CD8-positive, alpha-beta memory T cell (primary cell): ENCODE data around the gene STK25. TPM values are rescaled to one million over a fixed set of nuclear protein-coding genes. Genes with fewer than 3 reads are reported as not detected.

Experiments
- CTCF ChIA-PET: fragments of 350-600 bp; sonication (Branson Sonifier 250); formaldehyde crosslinking; loops from one replicate; lab custom pipeline; 2021; ENCODE audit warnings: antibody characterized with exemption; lab: Charles Lee
- POLR2A ChIA-PET: fragments of 350-600 bp; sonication (Branson Sonifier 250); formaldehyde crosslinking; loops from one replicate; lab custom pipeline; 2021; ENCODE audit warnings: antibody characterized with exemption; lab: Charles Lee
- DNase-seq, 5 donors: peaks; one replicate each; pipeline versions ENCODE4 v3.0.0 to v3.0.0-alpha.2; 2020 to 2022; ENCODE audit warnings: mixed read lengths in 1 of 5
- H3K27ac ChIP-seq: one replicate; pipeline ENCODE4 v1.7.0; 2013; ENCODE audit warnings: low read depth, mild to moderate bottlenecking, low read length, moderate library complexity
- H3K27me3 ChIP-seq: 2 replicates; pipeline ENCODE4 v1.7.0; 2013; ENCODE audit warnings: low read length, mild to moderate bottlenecking; ENCODE audit not compliant: insufficient read depth, poor library complexity, severe bottlenecking
- H3K36me3 ChIP-seq: 2 replicates; pipeline ENCODE4 v1.7.0; 2013; ENCODE audit warnings: mild to moderate bottlenecking, low read length, moderate library complexity; ENCODE audit not compliant: insufficient read depth
- H3K4me1 ChIP-seq: 2 replicates; pipeline ENCODE4 v1.7.0; 2013; ENCODE audit warnings: mild to moderate bottlenecking, low read length, moderate library complexity; ENCODE audit not compliant: insufficient read depth
- H3K4me3 ChIP-seq: 2 replicates; pipeline ENCODE4 v1.7.0; 2013; ENCODE audit warnings: mild to moderate bottlenecking, low read length
- H3K9me3 ChIP-seq: 2 replicates; pipeline ENCODE4 v1.7.0; 2013; ENCODE audit warnings: mild to moderate bottlenecking, low read length
- H3K27ac Mint-ChIP-seq, 8 donors: one replicate each; pipeline ENCODE4 v1.8.0; 2020 to 2021; ENCODE audit warnings: mixed read lengths in 8 of 8, mild to moderate bottlenecking in 6 of 8, inconsistent platforms in 3 of 8, moderate library complexity in 3 of 8
- H3K27me3 Mint-ChIP-seq, 2 donors: one replicate each; pipeline ENCODE4 v1.8.0; 2020 to 2021; ENCODE audit warnings: mixed read lengths in 2 of 2, mild to moderate bottlenecking in 1 of 2, moderate library complexity in 1 of 2
- H3K36me3 Mint-ChIP-seq, 3 donors: one replicate each; pipeline ENCODE4 v1.8.0; 2020 to 2021; ENCODE audit warnings: mixed read lengths in 3 of 3, inconsistent platforms in 1 of 3, mild to moderate bottlenecking in 1 of 3
- H3K4me1 Mint-ChIP-seq, 3 donors: one replicate each; pipeline ENCODE4 v1.8.0; 2020 to 2021; ENCODE audit warnings: mixed read lengths in 3 of 3, inconsistent platforms in 1 of 3, mild to moderate bottlenecking in 1 of 3
- H3K4me3 Mint-ChIP-seq, 7 donors: one replicate each; pipeline ENCODE4 v1.8.0; 2020 to 2021; ENCODE audit warnings: mixed read lengths in 7 of 7, mild to moderate bottlenecking in 6 of 7, moderate library complexity in 4 of 7, inconsistent platforms in 2 of 7
- H3K9me3 Mint-ChIP-seq, 5 donors: one replicate each; pipeline ENCODE4 v1.8.0; 2020 to 2022; ENCODE audit warnings: mixed read lengths in 5 of 5, mild to moderate bottlenecking in 3 of 5, moderate library complexity in 2 of 5, inconsistent platforms in 1 of 5
- polyA plus RNA-seq: library from polyadenylated mRNA; unstranded; fragments of 300-500 nt; fragmentation: Illumina TruSeq; gene quantifications from one replicate; pipeline ENCODE4 v1.2.3, GENCODE V29; 2021
- total RNA-seq, 2 experiments: library from RNA; stranded (reverse); gene quantifications; one replicate each; pipeline ENCODE4 v1.2.3, GENCODE V29; 2021

STK25 gene
- total and polyA plus RNA-seq, 3 experiments from 2014 or later = 86.3 to 96.2 (median 95.0) TPM

- CTCF ChIA-PET = no interaction called here
- H3K9me3 ChIP-seq = no peaks in the 10 kb centered on the region
- no peaks in the 10 kb centered on the region for H3K4me1 ChIP-seq
- H3K4me3 ChIP-seq = no peak overlapping the region
- Mint-ChIP-seq H3K27ac (peak overlapping the region in 2 of 8 donors; percentile 33 to 41), H3K4me1 (peaks cover 0 to 2% (median 0%) of the 10 kb centered on the region in 3 donors), H3K9me3 (no peaks in the 10 kb centered on the region), H3K27me3 (no peaks in the 10 kb centered on the region), H3K4me3 (no peak overlapping the region), H3K36me3 (peaks cover 0 to 74% (median 0%) of the 10 kb centered on the region in 3 donors)
- DNase-seq = peak in 1 of 5 donors; percentile 47
- no peak overlapping the region for H3K27ac ChIP-seq
- no peaks in the 10 kb centered on the region for H3K36me3 ChIP-seq
- no peaks in the 10 kb centered on the region for H3K27me3 ChIP-seq
- POLR2A ChIA-PET = no interaction called here
Observed at GRCh38 chr2:241496904-241497877, 11.2 kb downstream of the STK25 start.

GRCh38 chr2:241496003-241496707 lies 12.2 kb downstream of the STK25 start:
- Mint-ChIP-seq H3K36me3 (peaks cover 0 to 67% (median 0%) of the 10 kb centered on the region in 3 donors), H3K27me3 (no peaks in the 10 kb centered on the region), H3K4me1 (no peaks in the 10 kb centered on the region), H3K4me3 (no peak overlapping the region), H3K9me3 (no peaks in the 10 kb centered on the region), H3K27ac (no peak overlapping the region)
- H3K4me1 ChIP-seq = no peaks in the 10 kb centered on the region
- H3K4me3 ChIP-seq = no peak overlapping the region
- H3K27ac ChIP-seq = no peak overlapping the region
- POLR2A ChIA-PET = no interaction called here
- CTCF ChIA-PET = no interaction called here
- no peaks in the 10 kb centered on the region for H3K36me3 ChIP-seq
- no peaks in the 10 kb centered on the region for H3K9me3 ChIP-seq
- peak in 1 of 5 donors; percentile 41 for DNase-seq
- no peaks in the 10 kb centered on the region for H3K27me3 ChIP-seq

DNA sequence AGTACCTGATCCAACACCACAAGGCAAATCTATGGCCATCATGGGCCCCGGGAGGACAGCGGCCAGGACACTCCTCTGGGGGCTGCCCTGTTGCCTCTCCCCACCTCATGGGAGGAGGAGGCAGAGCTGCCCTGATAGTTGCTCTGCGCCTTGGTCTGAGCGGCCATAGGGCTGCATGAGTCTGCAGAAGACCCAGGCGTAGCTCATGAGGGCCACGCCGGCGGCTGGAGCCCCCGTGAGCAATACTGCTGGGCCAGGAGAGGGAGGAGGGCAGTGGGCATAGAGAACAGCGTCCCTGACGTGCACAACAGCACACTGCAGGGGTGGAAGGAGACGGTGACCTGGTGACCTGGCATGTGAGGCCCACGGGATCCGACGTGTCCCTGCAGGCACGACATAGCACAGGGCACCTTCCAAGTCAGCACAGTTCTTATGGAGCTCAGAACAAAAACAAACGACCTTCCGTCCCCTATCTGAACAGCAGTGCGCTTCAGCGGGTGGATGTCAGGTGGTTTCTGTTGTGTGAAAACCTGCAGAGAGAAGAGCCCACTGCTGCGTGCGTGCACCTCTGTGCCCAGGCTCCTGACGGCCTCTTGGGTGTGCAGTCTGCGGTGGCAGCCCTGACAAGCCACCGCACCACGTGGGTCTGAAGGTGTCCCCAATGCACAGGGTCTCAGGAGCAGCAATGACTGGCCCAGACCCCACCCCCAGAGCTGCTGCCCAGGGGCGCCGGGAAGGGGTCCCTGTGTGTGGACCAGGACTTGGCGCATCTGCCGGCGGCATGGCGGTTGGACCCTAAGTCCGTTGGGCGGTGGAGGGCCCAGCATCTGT lies 13.0 kb downstream of the STK25 start:
- Mint-ChIP-seq H3K27ac (no peak overlapping the region), H3K9me3 (no peaks in the 10 kb centered on the region), H3K4me3 (no peak overlapping the region), H3K27me3 (no peaks in the 10 kb centered on the region), H3K36me3 (peaks cover 0 to 60% (median 0%) of the 10 kb centered on the region in 3 donors), H3K4me1 (no peaks in the 10 kb centered on the region)
- no peaks in the 10 kb centered on the region for H3K9me3 ChIP-seq
- no peaks in the 10 kb centered on the region for H3K36me3 ChIP-seq
- CTCF ChIA-PET = no interaction called here
- no peak overlapping the region for H3K4me3 ChIP-seq
- H3K27me3 ChIP-seq = no peaks in the 10 kb centered on the region
- H3K4me1 ChIP-seq = no peaks in the 10 kb centered on the region
- peak in 1 of 5 donors; percentile 26 for DNase-seq
- no peak overlapping the region for H3K27ac ChIP-seq
- POLR2A ChIA-PET = no interaction called here

DNA sequence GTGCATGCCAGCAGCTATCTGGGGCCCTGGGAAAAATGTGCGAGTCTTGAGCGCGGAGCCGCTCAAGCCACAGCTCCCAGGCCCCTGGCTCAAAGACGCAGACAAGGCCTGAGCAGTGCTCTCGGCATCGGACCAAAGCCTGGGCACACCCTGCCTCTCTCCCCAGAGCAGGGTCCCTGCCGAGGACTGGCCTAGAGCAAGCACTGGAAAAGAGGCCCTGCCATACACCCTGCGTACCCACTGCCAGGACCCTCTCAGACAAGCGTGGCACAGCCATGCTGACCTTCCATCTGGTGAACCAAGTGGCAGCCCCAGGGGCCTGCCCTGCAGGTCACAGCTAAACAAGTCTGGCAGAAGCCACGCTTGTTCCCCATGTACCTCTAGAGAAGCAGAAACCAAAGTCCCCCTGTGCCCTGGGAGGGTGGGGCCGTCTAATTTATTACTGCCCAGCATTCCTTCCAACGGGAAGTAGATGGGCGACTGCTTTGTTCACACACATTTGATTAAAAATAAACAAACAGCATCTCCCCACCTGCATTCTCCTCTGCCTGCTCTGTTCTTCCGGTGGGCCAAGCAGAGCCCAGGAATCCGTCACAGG lies 14.0 kb downstream of the STK25 start:
- Mint-ChIP-seq H3K4me1 (no peaks in the 10 kb centered on the region), H3K36me3 (peaks cover 0 to 50% (median 0%) of the 10 kb centered on the region in 3 donors), H3K4me3 (no peak overlapping the region), H3K27ac (no peak overlapping the region), H3K9me3 (no peaks in the 10 kb centered on the region), H3K27me3 (no peaks in the 10 kb centered on the region)
- DNase-seq = peak in 1 of 5 donors; percentile 27
- no peaks in the 10 kb centered on the region for H3K4me1 ChIP-seq
- no peak overlapping the region for H3K4me3 ChIP-seq
- ChIA-PET POLR2A (no interaction called here), CTCF (no interaction called here)
- H3K27me3 ChIP-seq = no peaks in the 10 kb centered on the region
- H3K27ac ChIP-seq = no peak overlapping the region
- no peaks in the 10 kb centered on the region for H3K9me3 ChIP-seq
- H3K36me3 ChIP-seq = no peaks in the 10 kb centered on the region

GRCh38 chr2:241493092-241493491 lies 15.3 kb downstream of the STK25 start:
- no peaks in the 10 kb centered on the region for H3K36me3 ChIP-seq
- no peaks in the 10 kb centered on the region for H3K27me3 ChIP-seq
- ChIA-PET CTCF (no interaction called here), POLR2A (no interaction called here)
- peak overlapping the region in 1 of 8 donors; percentile 43 for H3K27ac Mint-ChIP-seq
- H3K4me1 Mint-ChIP-seq = no peaks in the 10 kb centered on the region
- no peak overlapping the region for H3K4me3 Mint-ChIP-seq
- H3K4me3 ChIP-seq = no peak overlapping the region
- peaks cover 0 to 41% (median 0%) of the 10 kb centered on the region in 3 donors for H3K36me3 Mint-ChIP-seq
- H3K27me3 Mint-ChIP-seq = no peaks in the 10 kb centered on the region
- no peaks in the 10 kb centered on the region for H3K4me1 ChIP-seq
- no peaks in the 10 kb centered on the region for H3K9me3 ChIP-seq
- peak in 1 of 5 donors; percentile 33 for DNase-seq
- no peaks in the 10 kb centered on the region for H3K9me3 Mint-ChIP-seq
- H3K27ac ChIP-seq = no peak overlapping the region

- POLR2A ChIA-PET = no interaction called here
- Histone ChIP-seq H3K4me1 (no peaks in the 10 kb centered on the region), H3K36me3 (no peaks in the 10 kb centered on the region), H3K27me3 (no peaks in the 10 kb centered on the region), H3K27ac (no peak overlapping the region), H3K4me3 (no peak overlapping the region), H3K9me3 (no peaks in the 10 kb centered on the region)
- no peak for DNase-seq
- Mint-ChIP-seq H3K4me1 (no peaks in the 10 kb centered on the region), H3K4me3 (no peak overlapping the region), H3K27me3 (no peaks in the 10 kb centered on the region), H3K27ac (no peak overlapping the region), H3K36me3 (peaks cover 0 to 37% (median 0%) of the 10 kb centered on the region in 3 donors), H3K9me3 (no peaks in the 10 kb centered on the region)
- CTCF ChIA-PET = no interaction called here
Observed at GRCh38 chr2:241492174-241492565, 16.2 kb downstream of the STK25 start.

DNA sequence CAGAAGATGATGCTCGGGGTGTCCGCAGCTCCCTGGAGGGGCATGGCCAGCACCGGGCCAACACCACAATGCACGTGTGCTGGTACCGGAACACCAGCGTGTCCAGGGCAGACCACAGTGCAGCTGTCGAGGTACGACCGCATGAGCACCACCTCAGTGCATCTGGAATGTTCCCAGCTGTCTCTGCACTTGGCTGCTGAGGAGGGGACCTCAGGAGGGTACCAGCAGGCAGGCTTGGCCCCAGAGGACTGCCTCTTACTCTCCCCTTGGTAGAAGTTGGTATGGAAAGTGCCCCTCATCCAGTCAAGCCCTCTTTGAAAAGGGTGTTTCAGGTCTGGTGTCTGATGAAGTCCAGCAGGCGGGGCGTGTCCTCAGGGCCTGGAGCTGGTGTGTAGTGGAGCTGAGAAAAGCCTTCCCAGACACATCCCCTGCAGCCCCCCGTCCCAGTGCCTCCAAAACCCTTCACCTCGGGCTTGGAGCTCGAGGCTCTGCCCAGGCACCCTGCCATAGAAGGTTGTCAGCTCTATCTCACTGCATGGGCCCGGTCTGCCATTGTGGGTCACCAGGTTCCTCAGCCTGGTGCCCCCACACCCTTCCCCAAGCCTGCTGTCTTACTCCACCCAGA lies 16.7 kb downstream of the STK25 start:
- H3K27me3 Mint-ChIP-seq = no peaks in the 10 kb centered on the region
- no peaks in the 10 kb centered on the region for H3K4me1 Mint-ChIP-seq
- H3K4me3 Mint-ChIP-seq = no peak overlapping the region
- H3K27me3 ChIP-seq = no peaks in the 10 kb centered on the region
- peaks cover 0 to 34% (median 0%) of the 10 kb centered on the region in 3 donors for H3K36me3 Mint-ChIP-seq
- H3K27ac ChIP-seq = no peak overlapping the region
- H3K4me1 ChIP-seq = no peaks in the 10 kb centered on the region
- H3K4me3 ChIP-seq = no peak overlapping the region
- no peaks in the 10 kb centered on the region for H3K36me3 ChIP-seq
- H3K27ac Mint-ChIP-seq = no peak overlapping the region
- POLR2A ChIA-PET = no interaction called here
- CTCF ChIA-PET = no interaction called here
- no peaks in the 10 kb centered on the region for H3K9me3 Mint-ChIP-seq
- no peak for DNase-seq
- H3K9me3 ChIP-seq = no peaks in the 10 kb centered on the region
